K562 treated with DMSO at 1 percent for 4 hours (cell line): ENCODE measurements around the gene ARHGEF18. TPM values are rescaled to one million over a fixed set of nuclear protein-coding genes. Genes with fewer than 3 reads are reported as not detected.

Experiments used
- total RNA-seq: library from RNA; unstranded; fragments of 300-600 nt; gene quantifications from 2 replicates; pipeline ENCODE4 v1.2.3, GENCODE V29; 2022; ENCODE audit not compliant: insufficient read depth

The ARHGEF18 gene
- 29.2 and 33.4 TPM in 2 replicates for total RNA-seq

GRCh38 chr19:7348587-7349230 lies at the start of gene ARHGEF18:
ARHGEF18 (plus strand) TSS chr19:7348937; CDS start chr19:7362891, 13,954 bp downstream.

Other genes with a start within 250 kb of the ARHGEF18 start
- 0.12 and 0.25 TPM in 2 replicates for gene INSR, start 54.5 kb upstream of the ARHGEF18 start, total RNA-seq
- 2.1 and 5.4 TPM in 2 replicates for gene PEX11G, start 140.1 kb downstream of the ARHGEF18 start, total RNA-seq
- gene ZNF358, start 167.2 kb downstream of the ARHGEF18 start, total RNA-seq, result 33.5 and 40.3 TPM in 2 replicates
- gene MCOLN1, start 173.7 kb downstream of the ARHGEF18 start, total RNA-seq, result 17.8 and 26.3 TPM in 2 replicates
- gene PNPLA6, start 186.8 kb downstream of the ARHGEF18 start, total RNA-seq, result 44.3 and 75.9 TPM in 2 replicates
- gene CAMSAP3, start 246.9 kb downstream of the ARHGEF18 start, total RNA-seq, result 2.8 and 3.5 TPM in 2 replicates